Heart right ventricle (tissue), 16 donors: ENCODE measurements around the gene RAB28. TPM values are rescaled to one million over a fixed set of nuclear protein-coding genes. Genes with fewer than 3 reads are reported as not detected.
"Not testable (repeated sequence)": the region's sequence is repeated elsewhere in the genome, so short reads cannot be mapped to it uniquely, and the experiment has no call there.

ENCODE experiments used
- ATAC-seq, 8 donors: fragments of 200-7000 bp; cut with Tn5 transposase; one replicate each; pipeline ENCODE4 v1.9.1; 2020; ENCODE audit warnings: mild to moderate bottlenecking in 8 of 8, moderate library complexity in 8 of 8, moderate number of reproducible peaks in 1 of 8
- DNase-seq, 2 donors: peaks; one replicate each; pipeline ENCODE4 v3.0.0-alpha.2; 2020
- H3K27ac ChIP-seq, 10 donors: fragments of 200-600 bp; sonication (generic) in 2 of 10; one replicate each; pipeline versions ENCODE4 v1.5.0 to v1.8.0; 2020 to 2022; ENCODE audit warnings: mild to moderate bottlenecking in 3 of 10
- H3K27me3 ChIP-seq, 7 donors: fragments of 200-600 bp; one replicate each; pipeline ENCODE4 v1.8.0; 2021 to 2022; ENCODE audit warnings: mild to moderate bottlenecking in 2 of 7
- H3K36me3 ChIP-seq, 9 donors: fragments of 200-600 bp; sonication (generic) in 1 of 9; one replicate each; pipeline versions ENCODE4 v1.5.0 to v1.8.0; 2020 to 2022; ENCODE audit warnings: mild to moderate bottlenecking in 2 of 9
- H3K4me1 ChIP-seq, 9 donors: fragments of 200-600 bp; sonication (generic) in 1 of 9; one replicate each; pipeline versions ENCODE4 v1.5.0 to v1.8.0; 2020 to 2022; ENCODE audit warnings: mild to moderate bottlenecking in 4 of 9
- H3K4me3 ChIP-seq, 10 donors: fragments of 200-600 bp; sonication (generic) in 2 of 10; one replicate each; pipeline versions ENCODE4 v1.5.0 to v1.8.0; 2020 to 2022; ENCODE audit warnings: mild to moderate bottlenecking in 7 of 10, moderate library complexity in 2 of 10
- H3K9me3 ChIP-seq, 11 donors: fragments of 200-600 bp in 10 of 11; sonication (generic) in 2 of 11; one replicate each; pipeline versions ENCODE4 v1.5.0 to v1.8.0; 2013 to 2022; ENCODE audit warnings: mild to moderate bottlenecking in 2 of 11, control low read depth in 1 of 11, moderate library complexity in 1 of 11
- CTCF ChIP-seq, 9 donors: fragments of 200-600 bp; sonication (generic) in 2 of 9; IDR thresholded peaks; one replicate each; pipeline versions ENCODE4 v1.5.0 to v1.8.0; 2021 to 2022; ENCODE audit warnings: antibody characterized with exemption in 9 of 9, mild to moderate bottlenecking in 5 of 9, moderate library complexity in 1 of 9
- WGBS, 2 donors: extraction: QIAGEN DNeasy Blood & Tissue Kit; methylation state at CpG; one replicate each; pipeline ENCODE4 v1.1.7; 2013; ENCODE audit warnings: inconsistent platforms in 1 of 2; 5-methylcytosine and 5-hydroxymethylcytosine counted together
- intact Hi-C, 10 donors: fragments of 100-400 bp; cut with DNase I; formaldehyde crosslinking; loops; one replicate each; pipeline versions ENCODE4 v1.11.1 to v1.14.2; 2022
- polyA plus RNA-seq, 2 donors: library from polyadenylated mRNA; stranded (reverse); fragments of 200-250 nt; gene quantifications; one replicate each; pipeline ENCODE4 v1.2.3, GENCODE V29; 2013
- total RNA-seq, 10 donors: library from RNA; stranded (reverse); fragmentation: NEBNext Ultra II Directional in 3 of 10; extraction: Animal tissue kit (Norgen Biotek cat#: 25700) in 3 of 10; gene quantifications; one replicate each; pipeline versions ENCODE4 v1.2.1 to v1.2.4, GENCODE V29; 2021 to 2023
- donor health status: Arrhythmogenic right ventricular cardiomyopathy.
- donor health status: ischemic (EF 13 %, LVEDD 7.1; RV severe dilation, severe dysfunction).
- donor health status: healthy with polysubstance abuse.
- donor health status: DM: no; HTN: yes; CAD: no.
- donor health status: DM: no; HTN: no; CAD: no.
- donor health status: ischemic (EF 25% LVEDD 6.9; RV normal size, moderate dysfunction).
- donor health status: ischemic (EF 25% LVEDD 5.7; RV mildly dilated, moderate dysfunction).
- donor health status: healthy.
- donor health status: DM: yes; HTN: yes; CAD: no.
- donor health status: Ischemic cardiomyopathy.
- donor health status: ischemic (EF 35%, LVEDD 5.7; RV mildly dilated, moderate dysfunction).
- donor health status: nonischemic (EF 11% LVEDD 7.7; RV severe dilation, severe dysfunction).
- donor health status: DM: yes; HTN: yes; CAD: no.
- donor health status: PGD.
- donor health status: ischemic (EF 29% LVEDD 5.4; RV normal size, mild dysfunction).
- donor health status: nonischemic (EF 23%, LVEDD 6.1; RV moderate dilation, normal function).

The RAB28 gene
- total and polyA plus RNA-seq, 12 donors, result 12.7 to 27.5 (median 20.3) TPM

DNA sequence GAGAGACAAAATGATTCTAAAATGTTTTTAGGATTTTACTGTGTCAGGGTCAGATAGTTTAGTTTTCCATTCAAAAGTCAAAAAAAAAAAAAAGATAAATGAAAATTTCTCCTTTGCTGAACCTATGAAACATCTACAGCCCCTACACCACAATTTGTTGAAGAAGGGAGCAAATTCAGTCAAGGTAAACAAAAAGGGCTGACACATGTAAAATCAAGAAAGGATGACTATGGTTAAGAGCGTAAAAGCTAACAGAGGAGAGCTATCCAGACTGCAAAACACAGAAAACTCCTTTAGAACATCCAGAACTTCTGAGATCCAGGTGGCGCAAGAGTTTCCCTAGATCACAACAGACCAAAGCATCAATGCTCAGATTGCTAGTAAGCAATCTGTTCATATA is 72.2 kb downstream of the RAB28 start:
- intact Hi-C loops, result loop anchor here in 3 of 10 donors (10.0 kb wide), 2 partner anchors 63 to 73 kb away; partner anchors contain the start of gene RAB28 (in 1 of the 3)
- Histone ChIP-seq H3K9me3 (peaks cover 0 to 2% (median 0%) of the 10 kb centered on the region in 11 donors), H3K36me3 (peaks cover 0 to under 1% (median 0%) of the 10 kb centered on the region in 9 donors), H3K27me3 (no peaks in the 10 kb centered on the region), H3K4me3 (no peak overlapping the region), H3K4me1 (peaks cover 0 to 47% (median 36%) of the 10 kb centered on the region in 9 donors), H3K27ac (no peak overlapping the region)
- no peak for ATAC-seq
- no peak for DNase-seq
- TF ChIP-seq CTCF (IDR thresholded peaks at IDR 0.05), result no peak
- WGBS, 2 donors, result 50 to 51% methylated on average over 2 of the region's 2 CpGs

DNA sequence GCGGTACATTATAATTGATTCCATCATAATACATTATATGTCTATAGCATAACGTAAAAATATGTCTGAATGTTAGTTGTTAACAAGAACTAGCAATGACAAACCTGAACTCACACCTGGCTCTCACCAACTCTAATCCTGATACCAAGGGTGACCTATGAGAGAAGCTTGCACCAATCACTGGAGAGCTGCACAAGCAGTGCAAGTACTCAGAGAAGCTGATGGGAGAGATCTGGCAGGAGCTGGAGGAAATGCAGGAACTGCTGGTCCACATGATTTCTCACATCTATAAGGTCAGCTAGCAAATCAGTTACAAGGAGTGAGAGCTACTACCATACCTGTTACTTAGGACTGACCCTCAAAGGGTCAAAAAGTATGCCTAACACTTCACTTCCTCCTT is 74.8 kb downstream of the RAB28 start:
- ATAC-seq (peak in 2 of 8 donors; percentile 50 to 59), DNase-seq (no peak)
- Histone ChIP-seq H3K36me3 (no peaks in the 10 kb centered on the region), H3K27ac (no peak overlapping the region), H3K4me1 (peaks cover 0 to 34% (median 26%) of the 10 kb centered on the region in 9 donors), H3K27me3 (no peaks in the 10 kb centered on the region), H3K4me3 (no peak overlapping the region), H3K9me3 (peaks cover 0 to 6% (median 0%) of the 10 kb centered on the region in 11 donors)
- WGBS, 2 donors, result 95 to 99% methylated on average over 2 of the region's 2 CpGs
- intact Hi-C loops, result loop anchor here in 1 of 10 donors (10.0 kb wide), 1 partner anchor 65 kb away; no protein-coding TSS in a partner anchor
- no peak for TF ChIP-seq CTCF (IDR thresholded peaks at IDR 0.05)

DNA sequence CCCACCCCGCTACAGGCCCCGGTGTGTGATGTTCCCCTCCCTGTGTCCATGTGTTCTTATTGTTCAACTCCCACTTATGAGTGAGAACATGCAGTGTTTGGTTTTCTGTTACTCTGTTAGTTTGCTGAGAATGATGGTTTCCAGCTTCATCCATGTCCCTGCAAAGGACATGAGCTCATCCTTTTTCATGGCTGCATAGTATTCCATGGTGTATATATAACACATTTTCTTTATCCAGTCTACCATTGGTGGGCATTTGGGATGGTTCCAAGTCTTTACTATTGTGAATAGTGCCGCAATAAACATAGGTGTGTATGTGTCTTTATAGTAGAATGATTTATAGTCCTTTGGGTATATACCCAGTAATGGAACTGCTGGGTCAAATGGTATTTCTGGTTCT is 78.0 kb downstream of the RAB28 start:
- not testable (repeated sequence) for H3K9me3 ChIP-seq, H3K27me3 ChIP-seq, H3K36me3 ChIP-seq, DNase-seq, ATAC-seq, H3K4me3 ChIP-seq, H3K4me1 ChIP-seq, H3K27ac ChIP-seq
- 100% methylated on average over 3 of the region's 3 CpGs for WGBS, 2 donors
- intact Hi-C loops, result loop anchor here in 1 of 10 donors (10.0 kb wide), 1 partner anchor 69 kb away; no protein-coding TSS in a partner anchor

- Histone ChIP-seq H3K27me3 (no peaks in the 10 kb centered on the region), H3K4me3 (no peak overlapping the region), H3K27ac (no peak overlapping the region), H3K36me3 (no peaks in the 10 kb centered on the region), H3K9me3 (peaks cover 0 to 6% (median 0%) of the 10 kb centered on the region in 11 donors), H3K4me1 (peaks cover 0 to 4% (median 0%) of the 10 kb centered on the region in 9 donors)
- 85 to 88% methylated on average over 2 of the region's 2 CpGs for WGBS, 2 donors
- ATAC-seq (no peak), DNase-seq (no peak)
- intact Hi-C loops, result loop anchor here in 1 of 10 donors (10.0 kb wide), 1 partner anchor 71 kb away; no protein-coding TSS in a partner anchor
- no peak for TF ChIP-seq CTCF (IDR thresholded peaks at IDR 0.05)
Observed at GRCh38 chr4:13403833-13404232, 80.3 kb downstream of the RAB28 start.

DNA sequence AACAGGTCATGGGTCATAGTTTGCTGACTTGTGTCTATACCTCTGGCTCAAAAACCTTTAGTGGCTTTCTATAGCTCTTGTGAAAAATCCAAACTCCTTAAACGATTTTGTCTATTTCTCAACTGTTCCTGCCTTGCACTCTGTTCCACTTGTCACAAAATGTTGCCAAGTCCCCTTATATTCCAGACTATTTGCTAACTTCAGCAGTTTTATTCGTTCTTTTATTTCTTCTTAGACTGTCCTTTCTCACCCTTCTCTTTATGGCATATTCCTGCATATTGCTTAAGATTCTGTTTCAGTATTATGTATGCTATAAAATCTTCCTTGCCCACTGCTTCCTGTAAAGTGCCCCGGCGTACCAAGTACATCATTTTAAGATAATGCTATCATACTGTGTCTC is 80.8 kb downstream of the RAB28 start:
- intact Hi-C loops, result loop anchor here in 1 of 10 donors (10.0 kb wide), 1 partner anchor 71 kb away; no protein-coding TSS in a partner anchor
- no peak overlapping the region for H3K27ac ChIP-seq
- no peak for TF ChIP-seq CTCF (IDR thresholded peaks at IDR 0.05)
- H3K4me3 ChIP-seq, result no peak overlapping the region
- H3K36me3 ChIP-seq, result no peaks in the 10 kb centered on the region
- H3K27me3 ChIP-seq, result no peaks in the 10 kb centered on the region
- peaks cover 0 to 6% (median 0%) of the 10 kb centered on the region in 11 donors for H3K9me3 ChIP-seq
- H3K4me1 ChIP-seq, result peaks cover 0 to 5% (median 0%) of the 10 kb centered on the region in 9 donors
- DNase-seq (no peak), ATAC-seq (no peak)
- 82 to 84% methylated on average over 4 of the region's 4 CpGs for WGBS, 2 donors
